Neural cell (in vitro differentiated cells): ENCODE data around the gene RPL31. TPM values are rescaled to one million over a fixed set of nuclear protein-coding genes. Genes with fewer than 3 reads are reported as not detected.

Experiments used
- H2AFZ ChIP-seq: fragments of 200-600, 300-800 bp; sonication (generic), shearing (Covaris generic); 2 replicates; pipeline ENCODE4 v1.6.0; 2014; ENCODE audit warnings: low read depth, mild to moderate bottlenecking, antibody characterized with exemption, low read length, moderate library complexity
- H3F3A ChIP-seq: fragments of 200-600 bp; shearing (Covaris generic); 2 replicates; pipeline ENCODE4 v1.6.1; 2016; ENCODE audit warnings: mild to moderate bottlenecking, moderate library complexity, mixed read lengths, antibody characterized with exemption, low read length; ENCODE audit not compliant: insufficient read depth, poor library complexity, severe bottlenecking
- H3K27ac ChIP-seq: fragments of 200-600, 300-800 bp; sonication (generic), shearing (Covaris generic); 2 replicates; pipeline ENCODE4 v1.5.1; 2014; ENCODE audit warnings: mild to moderate bottlenecking, low read length, moderate library complexity
- H3K27me3 ChIP-seq: fragments of 300-800, 200-600 bp; sonication (generic), shearing (Covaris generic); 2 replicates; pipeline ENCODE4 v1.6.0; 2014; ENCODE audit warnings: mild to moderate bottlenecking, low read depth, low read length, moderate library complexity; ENCODE audit not compliant: insufficient read depth
- H3K36me3 ChIP-seq: fragments of 300-800, 200-600 bp; sonication (generic), shearing (Covaris generic); 2 replicates; pipeline ENCODE4 v1.5.1; 2014; ENCODE audit warnings: mild to moderate bottlenecking, antibody characterized with exemption, low read length, moderate library complexity; ENCODE audit not compliant: insufficient read depth
- H3K4me2 ChIP-seq: fragments of 300-800, 200-600 bp; sonication (generic), shearing (Covaris generic); 2 replicates; pipeline ENCODE4 v1.6.0; 2014; ENCODE audit warnings: mild to moderate bottlenecking, low read length
- H3K4me3 ChIP-seq: fragments of 300-800, 200-600 bp; sonication (generic), shearing (Covaris generic); 2 replicates; pipeline ENCODE4 v1.5.1; 2014; ENCODE audit warnings: mild to moderate bottlenecking, low read length, moderate library complexity
- H3K79me2 ChIP-seq: fragments of 200-600 bp; shearing (Covaris generic); replicated peaks from 2 replicates; pipeline ENCODE4 v1.6.0; 2014; ENCODE audit warnings: mild to moderate bottlenecking, low read length, moderate library complexity; ENCODE audit not compliant: insufficient read depth
- H3K9ac ChIP-seq: fragments of 300-800, 200-600 bp; sonication (generic), shearing (Covaris generic); 2 replicates; pipeline ENCODE4 v1.6.1; 2016; ENCODE audit warnings: mild to moderate bottlenecking, low read length, mixed read lengths
- H3K9me2 ChIP-seq: fragments of 200-600 bp; shearing (Covaris generic); 2 replicates; pipeline ENCODE4 v1.6.1; 2016; ENCODE audit warnings: mild to moderate bottlenecking, low read length, mixed read lengths; ENCODE audit not compliant: insufficient read depth
- H3K9me3 ChIP-seq: fragments of 200-600, 300-800 bp; sonication (generic), shearing (Covaris generic); 2 replicates; pipeline ENCODE4 v1.6.1; 2016; ENCODE audit warnings: mild to moderate bottlenecking, mixed run types, low read length, moderate library complexity, mixed read lengths
- H4K20me1 ChIP-seq: fragments of 200-600 bp; shearing (Covaris generic); 2 replicates; pipeline ENCODE4 v1.6.1; 2016; ENCODE audit warnings: mild to moderate bottlenecking, mixed run types; ENCODE audit not compliant: insufficient read depth
- EP300 ChIP-seq: fragments of 450-650 bp; conservative IDR thresholded peaks from 2 replicates; pipeline ENCODE4 v1.6.1; 2014; ENCODE audit warnings: antibody characterized with exemption, mild to moderate bottlenecking, moderate library complexity; ENCODE audit not compliant: poor library complexity, severe bottlenecking
- EZH2 ChIP-seq: fragments of 200-600, 300-800 bp; shearing (Covaris generic), sonication (generic); IDR thresholded peaks from 2 replicates; pipeline ENCODE4 v1.6.1; 2014; ENCODE audit warnings: antibody characterized with exemption, low read length, borderline replicate concordance, mild to moderate bottlenecking; ENCODE audit not compliant: insufficient read depth, poor library complexity, severe bottlenecking
- MXI1 ChIP-seq: fragments of 450-650 bp; conservative IDR thresholded peaks from 2 replicates; pipeline ENCODE4 v1.6.1; 2014; ENCODE audit warnings: antibody characterized with exemption, mild to moderate bottlenecking; ENCODE audit not compliant: poor library complexity, severe bottlenecking
- POLR2AphosphoS5 ChIP-seq: IDR thresholded peaks from 2 replicates; pipeline ENCODE4 v1.6.1; 2012
- RAD21 ChIP-seq: fragments of 450-650 bp; conservative IDR thresholded peaks from 2 replicates; pipeline ENCODE4 v1.6.1; 2014; ENCODE audit warnings: antibody characterized with exemption, mild to moderate bottlenecking, moderate library complexity
- SMC3 ChIP-seq: fragments of 450-650 bp; conservative IDR thresholded peaks from 2 replicates; pipeline ENCODE4 v1.6.1; 2014; ENCODE audit warnings: antibody characterized with exemption, mild to moderate bottlenecking, moderate library complexity; ENCODE audit not compliant: poor library complexity
- TAF1 ChIP-seq: IDR thresholded peaks from 2 replicates; pipeline ENCODE4 v1.6.1; 2012; ENCODE audit warnings: low read depth
- polyA plus RNA-seq: library from polyadenylated mRNA; depleted of rRNA; stranded (reverse); fragments of >200 nt; gene quantifications from 2 replicates; pipeline ENCODE4 v1.2.3, GENCODE V29; 2014
- TF ChIP-seq, protein P1 (sequence below): IDR thresholded peaks from 2 replicates; pipeline ENCODE4 v1.6.1; 2012; ENCODE audit warnings: borderline replicate concordance
- TF ChIP-seq, protein P2 (sequence below): fragments of 450-650 bp; IDR thresholded peaks from 2 replicates; pipeline ENCODE4 v1.5.1; 2014; ENCODE audit warnings: antibody characterized with exemption, mild to moderate bottlenecking, moderate library complexity; ENCODE audit not compliant: poor library complexity, severe bottlenecking

RPL31 gene
- polyA plus RNA-seq, 1 donor from 2014 or later = 1,555 TPM

DNA sequence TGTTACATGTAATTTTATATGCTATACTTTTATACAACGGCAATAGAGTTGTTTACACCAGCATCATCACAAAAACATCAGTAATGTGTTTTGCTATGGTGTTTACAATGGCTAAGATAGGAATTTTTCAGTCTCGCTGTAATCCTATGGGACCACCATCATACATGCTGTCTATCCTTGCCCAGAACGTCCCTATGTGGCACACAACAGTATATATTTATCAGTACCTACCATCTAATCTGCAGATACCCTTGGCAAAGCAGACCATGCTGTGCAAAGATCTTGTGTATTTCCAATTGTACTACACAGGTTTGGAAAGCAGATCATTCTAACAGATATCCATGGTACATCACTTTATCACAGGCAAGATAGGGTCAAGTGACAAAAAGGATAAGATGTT, 15.3 kb downstream of the RPL31 start:
- no peak for TF ChIP-seq EZH2
- no peak for TF ChIP-seq SMC3
- no peak for TF ChIP-seq TAF1
- no peak for TF ChIP-seq EP300
- no peak for TF ChIP-seq RAD21
- TF ChIP-seq, protein P1, sequence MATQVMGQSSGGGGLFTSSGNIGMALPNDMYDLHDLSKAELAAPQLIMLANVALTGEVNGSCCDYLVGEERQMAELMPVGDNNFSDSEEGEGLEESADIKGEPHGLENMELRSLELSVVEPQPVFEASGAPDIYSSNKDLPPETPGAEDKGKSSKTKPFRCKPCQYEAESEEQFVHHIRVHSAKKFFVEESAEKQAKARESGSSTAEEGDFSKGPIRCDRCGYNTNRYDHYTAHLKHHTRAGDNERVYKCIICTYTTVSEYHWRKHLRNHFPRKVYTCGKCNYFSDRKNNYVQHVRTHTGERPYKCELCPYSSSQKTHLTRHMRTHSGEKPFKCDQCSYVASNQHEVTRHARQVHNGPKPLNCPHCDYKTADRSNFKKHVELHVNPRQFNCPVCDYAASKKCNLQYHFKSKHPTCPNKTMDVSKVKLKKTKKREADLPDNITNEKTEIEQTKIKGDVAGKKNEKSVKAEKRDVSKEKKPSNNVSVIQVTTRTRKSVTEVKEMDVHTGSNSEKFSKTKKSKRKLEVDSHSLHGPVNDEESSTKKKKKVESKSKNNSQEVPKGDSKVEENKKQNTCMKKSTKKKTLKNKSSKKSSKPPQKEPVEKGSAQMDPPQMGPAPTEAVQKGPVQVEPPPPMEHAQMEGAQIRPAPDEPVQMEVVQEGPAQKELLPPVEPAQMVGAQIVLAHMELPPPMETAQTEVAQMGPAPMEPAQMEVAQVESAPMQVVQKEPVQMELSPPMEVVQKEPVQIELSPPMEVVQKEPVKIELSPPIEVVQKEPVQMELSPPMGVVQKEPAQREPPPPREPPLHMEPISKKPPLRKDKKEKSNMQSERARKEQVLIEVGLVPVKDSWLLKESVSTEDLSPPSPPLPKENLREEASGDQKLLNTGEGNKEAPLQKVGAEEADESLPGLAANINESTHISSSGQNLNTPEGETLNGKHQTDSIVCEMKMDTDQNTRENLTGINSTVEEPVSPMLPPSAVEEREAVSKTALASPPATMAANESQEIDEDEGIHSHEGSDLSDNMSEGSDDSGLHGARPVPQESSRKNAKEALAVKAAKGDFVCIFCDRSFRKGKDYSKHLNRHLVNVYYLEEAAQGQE = no peak
- TF ChIP-seq MXI1 = no peak
- TF ChIP-seq, protein P2, sequence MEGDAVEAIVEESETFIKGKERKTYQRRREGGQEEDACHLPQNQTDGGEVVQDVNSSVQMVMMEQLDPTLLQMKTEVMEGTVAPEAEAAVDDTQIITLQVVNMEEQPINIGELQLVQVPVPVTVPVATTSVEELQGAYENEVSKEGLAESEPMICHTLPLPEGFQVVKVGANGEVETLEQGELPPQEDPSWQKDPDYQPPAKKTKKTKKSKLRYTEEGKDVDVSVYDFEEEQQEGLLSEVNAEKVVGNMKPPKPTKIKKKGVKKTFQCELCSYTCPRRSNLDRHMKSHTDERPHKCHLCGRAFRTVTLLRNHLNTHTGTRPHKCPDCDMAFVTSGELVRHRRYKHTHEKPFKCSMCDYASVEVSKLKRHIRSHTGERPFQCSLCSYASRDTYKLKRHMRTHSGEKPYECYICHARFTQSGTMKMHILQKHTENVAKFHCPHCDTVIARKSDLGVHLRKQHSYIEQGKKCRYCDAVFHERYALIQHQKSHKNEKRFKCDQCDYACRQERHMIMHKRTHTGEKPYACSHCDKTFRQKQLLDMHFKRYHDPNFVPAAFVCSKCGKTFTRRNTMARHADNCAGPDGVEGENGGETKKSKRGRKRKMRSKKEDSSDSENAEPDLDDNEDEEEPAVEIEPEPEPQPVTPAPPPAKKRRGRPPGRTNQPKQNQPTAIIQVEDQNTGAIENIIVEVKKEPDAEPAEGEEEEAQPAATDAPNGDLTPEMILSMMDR = no peak
- no peak for TF ChIP-seq POLR2AphosphoS5
- H3K9ac ChIP-seq = no peak overlapping the region
- H2AFZ ChIP-seq = no peak overlapping the region
- H4K20me1 ChIP-seq = no peaks in the 10 kb centered on the region
- H3K4me2 ChIP-seq = no peak overlapping the region
- H3K9me3 ChIP-seq = no peaks in the 10 kb centered on the region
- no peak overlapping the region for H3K27ac ChIP-seq
- H3F3A ChIP-seq = no peaks in the 10 kb centered on the region
- H3K36me3 ChIP-seq = peaks cover 7% of the 10 kb centered on the region
- no peaks in the 10 kb centered on the region for H3K9me2 ChIP-seq
- no peak overlapping the region for H3K4me3 ChIP-seq
- H3K79me2 ChIP-seq = no peaks in the 10 kb centered on the region
- no peaks in the 10 kb centered on the region for H3K27me3 ChIP-seq

DNA sequence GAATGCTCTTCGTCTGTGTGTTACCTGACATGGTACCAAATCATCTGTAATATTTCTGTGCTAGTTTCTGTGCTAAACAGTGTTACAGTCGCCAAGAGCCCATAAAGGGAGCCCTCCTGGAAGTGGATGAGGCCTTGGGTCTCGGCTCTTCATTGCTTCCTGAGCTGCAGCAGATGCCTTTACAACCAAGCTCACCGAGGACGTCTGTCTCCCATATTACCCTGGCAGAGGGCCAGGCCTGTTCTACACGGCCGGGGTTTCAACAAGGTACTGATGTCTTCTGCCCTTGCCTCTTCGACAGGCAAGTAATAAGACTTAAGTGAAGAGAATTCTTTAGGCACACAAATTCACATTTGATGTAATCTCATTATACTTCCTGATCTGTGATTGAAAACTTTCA, 16.8 kb downstream of the RPL31 start:
- Histone ChIP-seq H3K9me3 (no peaks in the 10 kb centered on the region), H3K4me2 (no peak overlapping the region), H3K27ac (no peak overlapping the region), H3K4me3 (no peak overlapping the region), H3K36me3 (peaks cover 7% of the 10 kb centered on the region), H3F3A (no peaks in the 10 kb centered on the region), H3K79me2 (no peaks in the 10 kb centered on the region), H3K27me3 (no peaks in the 10 kb centered on the region), H3K9ac (no peak overlapping the region), H4K20me1 (no peaks in the 10 kb centered on the region), H3K9me2 (no peaks in the 10 kb centered on the region), H2AFZ (no peak overlapping the region)
- TF ChIP-seq, protein P2 = no peak
- no peak for TF ChIP-seq EZH2
- no peak for TF ChIP-seq TAF1
- no peak for TF ChIP-seq MXI1
- no peak for TF ChIP-seq RAD21
- no peak for TF ChIP-seq POLR2AphosphoS5
- no peak for TF ChIP-seq EP300
- TF ChIP-seq, protein P1 = no peak
- no peak for TF ChIP-seq SMC3
